Subcutaneous adipose tissue (tissue), 4 donors: ENCODE measurements around the gene SCN4A. TPM values are rescaled to one million over a fixed set of nuclear protein-coding genes. Genes with fewer than 3 reads are reported as not detected.

Experiments
- CTCF ChIP-seq: fragments of 450-650 bp; IDR thresholded peaks from one replicate; pipeline ENCODE4 v1.5.1; 2016; ENCODE audit warnings: low read depth, mild to moderate bottlenecking, control low read depth, antibody characterized with exemption, moderate library complexity
- total RNA-seq, 4 donors: library from RNA; depleted of rRNA; stranded (reverse); fragments of >200 nt; gene quantifications; one replicate each; pipeline ENCODE4 v1.1.0, GENCODE V29; 2016

The SCN4A gene
- total RNA-seq, 4 donors from 2014 or later, result 6.2 to 43.3 (median 18.1) TPM

- TF ChIP-seq CTCF, result no peak
Measured at GRCh38 chr17:64008830-64009229, 36.1 kb upstream of the SCN4A start.

GRCh38 chr17:64008346-64008745 lies 35.6 kb upstream of the SCN4A start:
- TF ChIP-seq CTCF, result no peak

GRCh38 chr17:64007838-64008282 lies 35.1 kb upstream of the SCN4A start:
- no peak for TF ChIP-seq CTCF

GRCh38 chr17:64006361-64007088 lies 33.8 kb upstream of the SCN4A start:
- TF ChIP-seq CTCF, result no peak

- no peak for TF ChIP-seq CTCF
Measured at GRCh38 chr17:64005734-64006167, 33.0 kb upstream of the SCN4A start.

GRCh38 chr17:64004903-64005733 lies 32.4 kb upstream of the SCN4A start:
- no peak for TF ChIP-seq CTCF

- no peak for TF ChIP-seq CTCF
Measured at GRCh38 chr17:64004218-64004770, 31.6 kb upstream of the SCN4A start.
